Measurements from ENCODE around the gene ABCA13. TPM values are rescaled to one million over a fixed set of nuclear protein-coding genes. Genes with fewer than 3 reads are reported as not detected.
"Not testable (repeated sequence)": the region's sequence is repeated elsewhere in the genome, so short reads cannot be mapped to it uniquely, and the experiment has no call there.

Gene ABCA13
- 0.20 TPM for polyA plus RNA-seq (2013, experiment 1 of 2)
- polyA plus RNA-seq (2013, experiment 2 of 2): 0.25 TPM

GRCh38 chr7:48171202-48171601 lies at the start of gene ABCA13:
Gene ABCA13 (plus strand): TSS chr7:48171458. CDS start chr7:48171484, 26 bp downstream.
- peaks cover 9% of the 10 kb centered on the region; the same call in 1 of the 2 replicates for H3K9me3 ChIP-seq (ENCODE audit: insufficient read depth, low read depth, low read length)
- H3K27me3 ChIP-seq (ENCODE audit: insufficient read depth, low read length): no peaks in the 10 kb centered on the region; the same call in 1 of the 2 replicates
- no peak within 1 kb of the TSS for H3K9ac ChIP-seq (ENCODE audit: low read depth, low read length)
- no peaks in the 10 kb centered on the region for H3K36me3 ChIP-seq (ENCODE audit: insufficient read depth, low read length)
- 91% methylated on average over 4 of the region's 4 CpGs for WGBS
- no peak within 1 kb of the TSS for H3K4me3 ChIP-seq (ENCODE audit: low read length)
- no peak within 1 kb of the TSS for H3K27ac ChIP-seq (ENCODE audit: low read depth, low read length)
- peaks cover 4% of the 10 kb centered on the region; the same call in 1 of the 2 replicates for H3K4me1 ChIP-seq (ENCODE audit: insufficient read depth, low read length)

- 97% methylated on average over 2 of the region's 2 CpGs for WGBS
- no peaks in the 10 kb centered on the region for H3K27me3 ChIP-seq (ENCODE audit: insufficient read depth, low read length)
- no peak overlapping the region for H3K4me3 ChIP-seq (ENCODE audit: low read length)
- H3K9ac ChIP-seq (ENCODE audit: low read depth, low read length): no peak overlapping the region
- no peaks in the 10 kb centered on the region for H3K36me3 ChIP-seq (ENCODE audit: insufficient read depth, low read length)
- H3K9me3 ChIP-seq (ENCODE audit: insufficient read depth, low read depth, low read length): peaks cover 4% of the 10 kb centered on the region; the same call in 1 of the 2 replicates
- H3K27ac ChIP-seq (ENCODE audit: low read depth, low read length): no peak overlapping the region
- H3K4me1 ChIP-seq (ENCODE audit: insufficient read depth, low read length): peaks cover 6% of the 10 kb centered on the region; the same call in 1 of the 2 replicates
Observed at GRCh38 chr7:48126037-48126436, 45.2 kb upstream of the ABCA13 start.

GRCh38 chr7:48130658-48131108 lies 40.6 kb upstream of the ABCA13 start:
- Histone ChIP-seq H3K27ac (ENCODE audit: low read depth, low read length) (no peak overlapping the region), H3K4me1 (ENCODE audit: insufficient read depth, low read length) (peaks cover 14% of the 10 kb centered on the region), H3K36me3 (ENCODE audit: insufficient read depth, low read length) (no peaks in the 10 kb centered on the region), H3K9ac (ENCODE audit: low read depth, low read length) (no peak overlapping the region), H3K27me3 (ENCODE audit: insufficient read depth, low read length) (no peaks in the 10 kb centered on the region), H3K9me3 (ENCODE audit: insufficient read depth, low read depth, low read length) (no peaks in the 10 kb centered on the region), H3K4me3 (ENCODE audit: low read length) (no peak overlapping the region)

GRCh38 chr7:48132792-48133191 lies 38.5 kb upstream of the ABCA13 start:
- H3K27me3 ChIP-seq (ENCODE audit: insufficient read depth, low read length): no peaks in the 10 kb centered on the region

GRCh38 chr7:48139459-48139858 lies 31.8 kb upstream of the ABCA13 start:
- H3K27me3 ChIP-seq (ENCODE audit: insufficient read depth, low read length): no peaks in the 10 kb centered on the region
- H3K9me3 ChIP-seq (ENCODE audit: insufficient read depth, low read depth, low read length): peaks cover 20% of the 10 kb centered on the region
- H3K27ac ChIP-seq (ENCODE audit: low read depth, low read length): no peak overlapping the region
- H3K4me3 ChIP-seq (ENCODE audit: low read length): no peak overlapping the region
- no peaks in the 10 kb centered on the region for H3K36me3 ChIP-seq (ENCODE audit: insufficient read depth, low read length)
- H3K4me1 ChIP-seq (ENCODE audit: insufficient read depth, low read length): peaks cover 3% of the 10 kb centered on the region; the same call in 1 of the 2 replicates
- WGBS: 78% methylated on average over 3 of the region's 3 CpGs
- no peak overlapping the region for H3K9ac ChIP-seq (ENCODE audit: low read depth, low read length)

More at GRCh38 chr7:48132792-48133191, 38.5 kb upstream of the ABCA13 start:
- peak overlapping the region; percentile 72; the same call in 1 of the 2 replicates for H3K27ac ChIP-seq (ENCODE audit: low read depth, low read length)
- H3K4me3 ChIP-seq (ENCODE audit: low read length): no peak overlapping the region
- no peaks in the 10 kb centered on the region for H3K36me3 ChIP-seq (ENCODE audit: insufficient read depth, low read length)
- H3K4me1 ChIP-seq (ENCODE audit: insufficient read depth, low read length): peaks cover 14% of the 10 kb centered on the region
- H3K9ac ChIP-seq (ENCODE audit: low read depth, low read length): no peak overlapping the region
- H3K9me3 ChIP-seq (ENCODE audit: insufficient read depth, low read depth, low read length): peaks cover 12% of the 10 kb centered on the region

- Histone ChIP-seq H3K9ac (ENCODE audit: low read depth, low read length) (no peak overlapping the region), H3K36me3 (ENCODE audit: insufficient read depth, low read length) (no peaks in the 10 kb centered on the region), H3K4me3 (ENCODE audit: low read length) (no peak overlapping the region), H3K27me3 (ENCODE audit: insufficient read depth, low read length) (no peaks in the 10 kb centered on the region), H3K4me1 (ENCODE audit: insufficient read depth, low read length) (peaks cover 3% of the 10 kb centered on the region; the same call in 1 of the 2 replicates), H3K27ac (ENCODE audit: low read depth, low read length) (no peak overlapping the region), H3K9me3 (ENCODE audit: insufficient read depth, low read depth, low read length) (peaks cover 20% of the 10 kb centered on the region)
- WGBS: 95% methylated on average over 7 of the region's 7 CpGs
Observed at GRCh38 chr7:48140001-48140681, 31.1 kb upstream of the ABCA13 start.

GRCh38 chr7:48141521-48141920 lies 29.7 kb upstream of the ABCA13 start:
- Histone ChIP-seq H3K27me3 (ENCODE audit: insufficient read depth, low read length) (no peaks in the 10 kb centered on the region), H3K9me3 (ENCODE audit: insufficient read depth, low read depth, low read length) (peaks cover 15% of the 10 kb centered on the region), H3K27ac (ENCODE audit: low read depth, low read length) (no peak overlapping the region), H3K9ac (ENCODE audit: low read depth, low read length) (no peak overlapping the region), H3K36me3 (ENCODE audit: insufficient read depth, low read length) (no peaks in the 10 kb centered on the region), H3K4me3 (ENCODE audit: low read length) (no peak overlapping the region), H3K4me1 (ENCODE audit: insufficient read depth, low read length) (peaks cover 3% of the 10 kb centered on the region; the same call in 1 of the 2 replicates)
- 69% methylated on average over 1 of the region's 1 CpG for WGBS

GRCh38 chr7:48144291-48144768 lies 26.9 kb upstream of the ABCA13 start:
- Histone ChIP-seq H3K4me1 (ENCODE audit: insufficient read depth, low read length) (peaks cover 8% of the 10 kb centered on the region; the same call in 1 of the 2 replicates), H3K4me3 (ENCODE audit: low read length) (no peak overlapping the region)

GRCh38 chr7:48147078-48147591 lies 24.1 kb upstream of the ABCA13 start:
- H3K4me1 ChIP-seq (ENCODE audit: insufficient read depth, low read length): peaks cover 6% of the 10 kb centered on the region; the same call in 1 of the 2 replicates
- H3K4me3 ChIP-seq (ENCODE audit: low read length): no peak overlapping the region
- H3K9ac ChIP-seq (ENCODE audit: low read depth, low read length): no peak overlapping the region
- H3K9me3 ChIP-seq (ENCODE audit: insufficient read depth, low read depth, low read length): no peaks in the 10 kb centered on the region
- no peak overlapping the region for H3K27ac ChIP-seq (ENCODE audit: low read depth, low read length)
- H3K27me3 ChIP-seq (ENCODE audit: insufficient read depth, low read length): no peaks in the 10 kb centered on the region
- no peaks in the 10 kb centered on the region for H3K36me3 ChIP-seq (ENCODE audit: insufficient read depth, low read length)
- 88% methylated on average over 4 of the region's 4 CpGs for WGBS

More at GRCh38 chr7:48144291-48144768, 26.9 kb upstream of the ABCA13 start:
- WGBS: 87% methylated on average over 4 of the region's 4 CpGs
- Histone ChIP-seq H3K9ac (ENCODE audit: low read depth, low read length) (no peak overlapping the region), H3K27ac (ENCODE audit: low read depth, low read length) (no peak overlapping the region), H3K36me3 (ENCODE audit: insufficient read depth, low read length) (no peaks in the 10 kb centered on the region), H3K9me3 (ENCODE audit: insufficient read depth, low read depth, low read length) (peaks cover 9% of the 10 kb centered on the region; the same call in 1 of the 2 replicates), H3K27me3 (ENCODE audit: insufficient read depth, low read length) (no peaks in the 10 kb centered on the region)

- not testable (repeated sequence) for H3K4me1 ChIP-seq (ENCODE audit: insufficient read depth, low read length); H3K36me3 ChIP-seq (ENCODE audit: insufficient read depth, low read length); H3K9ac ChIP-seq (ENCODE audit: low read depth, low read length); H3K4me3 ChIP-seq (ENCODE audit: low read length); H3K27me3 ChIP-seq (ENCODE audit: insufficient read depth, low read length); H3K27ac ChIP-seq (ENCODE audit: low read depth, low read length); H3K9me3 ChIP-seq (ENCODE audit: insufficient read depth, low read depth, low read length)
- 91% methylated on average over 7 of the region's 7 CpGs for WGBS
Observed at GRCh38 chr7:48147690-48148089, 23.6 kb upstream of the ABCA13 start.

GRCh38 chr7:48148311-48148710 lies 22.9 kb upstream of the ABCA13 start:
- peaks cover 6% of the 10 kb centered on the region; the same call in 1 of the 2 replicates for H3K4me1 ChIP-seq (ENCODE audit: insufficient read depth, low read length)
- no peaks in the 10 kb centered on the region for H3K9me3 ChIP-seq (ENCODE audit: insufficient read depth, low read depth, low read length)
- 95% methylated on average over 2 of the region's 2 CpGs for WGBS
- H3K36me3 ChIP-seq (ENCODE audit: insufficient read depth, low read length): no peaks in the 10 kb centered on the region
- no peak overlapping the region for H3K9ac ChIP-seq (ENCODE audit: low read depth, low read length)
- H3K27me3 ChIP-seq (ENCODE audit: insufficient read depth, low read length): no peaks in the 10 kb centered on the region
- H3K4me3 ChIP-seq (ENCODE audit: low read length): no peak overlapping the region
- H3K27ac ChIP-seq (ENCODE audit: low read depth, low read length): no peak overlapping the region
